K562 (cell line): Measurements from ENCODE around the gene GMEB2. TPM values are rescaled to one million over a fixed set of nuclear protein-coding genes. Genes with fewer than 3 reads are reported as not detected.

ENCODE experiments used
- ATAC-seq: fragments of 200-7000 bp; cut with Tn5 transposase; 3 replicates; pipeline ENCODE4 v1.9.1; 2020; ENCODE audit warnings: moderate library complexity
- BruUV-seq: library from RNA; stranded (reverse); fragments of 400-500 nt; replicated peaks from 2 replicates; lab custom pipeline; 2021; lab: Mats Ljungman, UMichigan
- CTCF ChIA-PET: fragments of 300-600 bp; formaldehyde crosslinking; extraction: SDS; loops from one replicate; lab custom pipeline; 2021; ENCODE audit warnings: low intra/inter-chr PET ratio; lab: Yijun Ruan, JAX
- POLR2A ChIA-PET: fragments of 300-600, 350-650 bp; sonication (Branson Sonifier 250); formaldehyde crosslinking; extraction: SDS; loops from one replicate; lab custom pipeline; 2021; ENCODE audit warnings: antibody characterized with exemption, inconsistent platforms; lab: Yijun Ruan, JAX
- DNase-seq, 4 experiments: peaks; one replicate each; pipeline versions ENCODE4 v3.0.0 to v3.0.0-alpha.2; 2011 to 2018; ENCODE audit warnings: low spot score in 3 of 4, mixed read lengths in 3 of 4; ENCODE audit errors: extremely low read depth in 1 of 4
- FAIRE-seq: peaks from 2 replicates; lab custom pipeline; 2011; peaks lifted over from hg19 to GRCh38; lab: Jason Lieb, UNC
- H2AFZ ChIP-seq: 2 replicates; pipeline ENCODE4 v1.6.0; 2011; ENCODE audit warnings: low read depth, low read length, control low read depth, inconsistent platforms
- H3K27ac ChIP-seq: fragments of 200-600 bp; 3 replicates; pipeline ENCODE4 v1.8.0; 2011; ENCODE audit warnings: low read depth, mild to moderate bottlenecking, control low read depth, inconsistent platforms, low read length, moderate library complexity, mixed read lengths; ENCODE audit errors: extremely low read depth
- H3K27me3 ChIP-seq, 2 experiments: fragments of 300-600 bp in 1 of 2; 2 replicates in 1 of 2; 3 replicates in 1 of 2; pipeline versions ENCODE4 v1.6.0 to v1.8.0; 2011; ENCODE audit warnings: inconsistent platforms in 2 of 2, low read length in 2 of 2, mild to moderate bottlenecking in 1 of 2, mixed read lengths in 1 of 2, moderate library complexity in 1 of 2; ENCODE audit not compliant: control insufficient read depth in 2 of 2, insufficient read depth in 2 of 2
- H3K36me3 ChIP-seq: fragments of 300-600 bp; 3 replicates; pipeline ENCODE4 v1.8.0; 2011; ENCODE audit warnings: mild to moderate bottlenecking, low read length, inconsistent platforms; ENCODE audit not compliant: control insufficient read depth, insufficient read depth
- H3K4me1 ChIP-seq, 2 experiments: fragments of 200-600 bp in 1 of 2; replicated peaks in 1 of 2; 2 replicates in 1 of 2; 3 replicates in 1 of 2; pipeline versions ENCODE4 v1.5.1 to v1.8.0; 2011; ENCODE audit warnings: inconsistent platforms in 2 of 2, low read length in 2 of 2, mild to moderate bottlenecking in 1 of 2, mixed read lengths in 1 of 2, moderate library complexity in 1 of 2; ENCODE audit not compliant: control insufficient read depth in 2 of 2, insufficient read depth in 2 of 2
- H3K4me2 ChIP-seq: 2 replicates; pipeline ENCODE4 v1.6.1; 2011; ENCODE audit warnings: low read length, control low read depth, inconsistent platforms, mixed read lengths; ENCODE audit not compliant: insufficient read depth
- H3K4me3 ChIP-seq: fragments of 200-600 bp; sonication (generic), shearing (Covaris generic); 2 replicates; pipeline ENCODE4 v1.5.1; 2016; ENCODE audit warnings: control low read depth, inconsistent platforms
- H3K79me2 ChIP-seq: fragments of 200-600 bp; 3 replicates; pipeline ENCODE4 v1.8.0; 2011; ENCODE audit warnings: low read length, inconsistent platforms; ENCODE audit not compliant: control insufficient read depth, insufficient read depth
- H3K9ac ChIP-seq, 2 experiments: 2 replicates each; pipeline versions ENCODE4 v1.6.0 to v1.6.1; 2011; ENCODE audit warnings: low read depth in 2 of 2, low read length in 2 of 2, control low read depth in 1 of 2, inconsistent platforms in 1 of 2, mild to moderate bottlenecking in 1 of 2, mixed read lengths in 1 of 2; ENCODE audit not compliant: insufficient read depth in 1 of 2
- H3K9me1 ChIP-seq: one replicate; pipeline ENCODE4 v1.6.0; 2011; ENCODE audit warnings: inconsistent platforms, mild to moderate bottlenecking, low read length, moderate library complexity; ENCODE audit not compliant: control insufficient read depth, insufficient read depth
- H3K9me3 ChIP-seq: replicated peaks from 2 replicates; pipeline ENCODE4 v1.5.1; 2011; ENCODE audit warnings: low read depth, low read length, inconsistent platforms; ENCODE audit not compliant: control insufficient read depth, insufficient read depth
- H4K20me1 ChIP-seq: replicated peaks from 2 replicates; pipeline ENCODE4 v1.6.1; 2011; ENCODE audit warnings: low read length, inconsistent platforms, mixed read lengths; ENCODE audit not compliant: control insufficient read depth, insufficient read depth
- MGA ChIP-seq: fragments of 450-650 bp; IDR thresholded peaks from 2 replicates; pipeline ENCODE4 v1.6.1; 2016; ENCODE audit warnings: mild to moderate bottlenecking, moderate library complexity
- NBN ChIP-seq: fragments of 450-650 bp; IDR thresholded peaks from 2 replicates; pipeline ENCODE4 v1.6.1; 2016; ENCODE audit warnings: low read depth, mild to moderate bottlenecking
- WGBS: fragments of 100-300 bp; shearing (Covaris generic); methylation state at CpG from one replicate; pipeline ENCODE4 v1.1.6; 2016; ENCODE audit warnings: low coverage, mixed read lengths; ENCODE audit not compliant: insufficient coverage; ENCODE audit errors: missing lambda C conversion rate; 5-methylcytosine and 5-hydroxymethylcytosine counted together
- in situ Hi-C: fragments of 300-500 bp; cut with MboI; formaldehyde crosslinking; loops from 4 replicates; pipeline ENCODE4 v1.15.0; 2018; ENCODE audit warnings: inconsistent platforms, mixed read lengths
- intact Hi-C: fragments of 100-400 bp; cut with micrococcal nuclease; formaldehyde crosslinking; loops from 2 replicates; pipeline ENCODE4 v1.14.2; 2022
- polyA plus RNA-seq, 8 experiments: library from polyadenylated mRNA; depleted of rRNA in 4 of 8; stranded (reverse) in 5 of 8; unstranded in 3 of 8; fragments of >200 nt; fragmentation: Nextera tagmentation in 2 of 8; fragmentation: Illumina TruSeq in 1 of 8; extraction: Ambion mirVana in 2 of 8; extraction: Trizol in 1 of 8; gene quantifications; 2 replicates each; pipeline versions ENCODE4 v1.2.1 to v1.2.3, GENCODE V29; 2011 to 2014; ENCODE audit warnings: inconsistent platforms in 1 of 8, missing spikeins in 1 of 8
- total RNA-seq, 7 experiments: library from RNA; depleted of rRNA in 6 of 7; stranded (reverse); fragments of >200 nt in 6 of 7; fragmentation: Illumina TruSeq in 2 of 7; extraction: Trizol in 2 of 7; gene quantifications; 2 replicates each; pipeline versions ENCODE4 v1.2.1 to v1.2.3, GENCODE V29; 2011 to 2021; ENCODE audit warnings: low replicate concordance in 1 of 7

GMEB2 gene
- total and polyA plus RNA-seq, 9 of the 15 experiments (the other 6 are each of a cell fraction or from before 2014, with no cell fraction given) = 0.03 to 13.9 (median 6.3) TPM

GRCh38 chr20:63661108-63661507 is 34.2 kb upstream of the GMEB2 start:
- no peak for DNase-seq
- in situ Hi-C loops (no loop called here), intact Hi-C loops (no loop called here)
- Histone ChIP-seq H3K9me1 (peaks cover 3% of the 10 kb centered on the region), H3K36me3 (peaks cover 64% of the 10 kb centered on the region; the same call in 2 of the 3 replicates), H4K20me1 (no peaks in the 10 kb centered on the region), H3K9me3 (no peaks in the 10 kb centered on the region), H2AFZ (no peak overlapping the region), H3K4me1 (peaks cover 18 to 55% of the 10 kb centered on the region in 2 experiments), H3K4me2 (no peak overlapping the region), H3K27me3 (no peaks in the 10 kb centered on the region), H3K9ac (peak overlapping the region in 1 of 2 experiments; percentile 14; a peak in 1 of 4 replicates), H3K79me2 (peaks cover 25% of the 10 kb centered on the region), H3K4me3 (no peak overlapping the region), H3K27ac (no peak overlapping the region)
- 93% methylated on average over 21 of the region's 22 CpGs for WGBS
- ChIA-PET CTCF (no interaction called here), POLR2A (interaction anchor here (1.7 kb wide), 1 partner anchor 12 kb away, joined by 3 read pairs; no protein-coding TSS in a partner anchor)
- FAIRE-seq = no peak
- no TSS peak for BruUV-seq
- no peak for ATAC-seq
- no peak for TF ChIP-seq MGA
- TF ChIP-seq NBN = no peak
